Left ventricle myocardium inferior (tissue), 1 donor: ENCODE data around the gene SERPINA12. TPM values are rescaled to one million over a fixed set of nuclear protein-coding genes. Genes with fewer than 3 reads are reported as not detected.

Experiments used
- DNase-seq: peaks from one replicate; pipeline ENCODE4 v3.0.0-alpha.2; 2020
- H3K27ac ChIP-seq: fragments of 200-600 bp; replicated peaks from 2 replicates; pipeline ENCODE4 v1.8.0; 2021
- H3K27me3 ChIP-seq: fragments of 200-600 bp; 2 replicates; pipeline ENCODE4 v1.8.0; 2021; ENCODE audit warnings: low read depth
- H3K36me3 ChIP-seq: fragments of 200-600 bp; 2 replicates; pipeline ENCODE4 v1.8.0; 2021
- H3K4me1 ChIP-seq: fragments of 200-600 bp; 2 replicates; pipeline ENCODE4 v1.8.0; 2021
- H3K4me3 ChIP-seq: fragments of 200-600 bp; 2 replicates; pipeline ENCODE4 v1.8.0; 2021; ENCODE audit warnings: mild to moderate bottlenecking, moderate library complexity
- H3K9me3 ChIP-seq: fragments of 200-600 bp; replicated peaks from 2 replicates; pipeline ENCODE4 v1.8.0; 2021
- CTCF ChIP-seq: fragments of 200-600 bp; IDR thresholded peaks from 2 replicates; pipeline ENCODE4 v1.8.0; 2021; ENCODE audit warnings: antibody characterized with exemption, mild to moderate bottlenecking, borderline replicate concordance
- intact Hi-C: fragments of 100-400 bp; cut with micrococcal nuclease; formaldehyde crosslinking; loops from one replicate; pipeline ENCODE4 v1.11.0; 2022
- total RNA-seq: library from RNA; stranded (reverse); fragmentation: NEBNext Ultra II Directional; extraction: Animal tissue kit (Norgen Biotek cat#: 25700); gene quantifications from one replicate; pipeline ENCODE4 v1.2.1, GENCODE V29; 2021
- donor health status: DM: no; HTN: yes; CAD: no; lungs with severe emphysema.

Gene SERPINA12
- total RNA-seq, 1 donor from 2014 or later, result not detected

GRCh38 chr14:94522115-94522724 is 13.0 kb upstream of the SERPINA12 start:
- H3K4me3 ChIP-seq, result no peak overlapping the region
- H3K27me3 ChIP-seq, result peaks cover 51% of the 10 kb centered on the region
- H3K36me3 ChIP-seq, result no peaks in the 10 kb centered on the region
- H3K27ac ChIP-seq, result no peak overlapping the region
- DNase-seq, result no peak
- intact Hi-C loops, result no loop called here
- H3K9me3 ChIP-seq, result peaks cover 9% of the 10 kb centered on the region
- H3K4me1 ChIP-seq, result no peaks in the 10 kb centered on the region
- no peak for TF ChIP-seq CTCF

- intact Hi-C loops, result no loop called here
- no peak for TF ChIP-seq CTCF
- no peak overlapping the region for H3K4me3 ChIP-seq
- DNase-seq, result no peak
- H3K27me3 ChIP-seq, result peaks cover 52% of the 10 kb centered on the region
- no peaks in the 10 kb centered on the region for H3K4me1 ChIP-seq
- peaks cover 4% of the 10 kb centered on the region for H3K9me3 ChIP-seq
- no peaks in the 10 kb centered on the region for H3K36me3 ChIP-seq
- no peak overlapping the region for H3K27ac ChIP-seq
These were observed 12.3 kb upstream of the SERPINA12 start for GRCh38 chr14:94521375-94522114.

GRCh38 chr14:94517641-94518257 is 8.5 kb upstream of the SERPINA12 start:
- Histone ChIP-seq H3K27me3 (peaks cover 53% of the 10 kb centered on the region), H3K36me3 (no peaks in the 10 kb centered on the region), H3K4me3 (no peak overlapping the region), H3K27ac (no peak overlapping the region), H3K9me3 (no peaks in the 10 kb centered on the region), H3K4me1 (no peaks in the 10 kb centered on the region)
- intact Hi-C loops, result no loop called here
- no peak for DNase-seq
- no peak for TF ChIP-seq CTCF

- H3K9me3 ChIP-seq, result no peaks in the 10 kb centered on the region
These were observed 8.0 kb upstream of the SERPINA12 start for GRCh38 chr14:94517248-94517640.

GRCh38 chr14:94515856-94516255 is 6.6 kb upstream of the SERPINA12 start:
- H3K4me3 ChIP-seq, result no peak overlapping the region
- H3K27ac ChIP-seq, result no peak overlapping the region
- H3K36me3 ChIP-seq, result no peaks in the 10 kb centered on the region
- H3K4me1 ChIP-seq, result no peaks in the 10 kb centered on the region
- H3K9me3 ChIP-seq, result no peaks in the 10 kb centered on the region
- TF ChIP-seq CTCF, result no peak
- peaks cover 53% of the 10 kb centered on the region for H3K27me3 ChIP-seq
- DNase-seq, result no peak
- intact Hi-C loops, result no loop called here

More at GRCh38 chr14:94517248-94517640, 8.0 kb upstream of the SERPINA12 start:
- no peaks in the 10 kb centered on the region for H3K36me3 ChIP-seq
- TF ChIP-seq CTCF, result no peak
- H3K4me3 ChIP-seq, result no peak overlapping the region
- no peak for DNase-seq
- no peaks in the 10 kb centered on the region for H3K4me1 ChIP-seq
- H3K27ac ChIP-seq, result no peak overlapping the region
- H3K27me3 ChIP-seq, result peaks cover 52% of the 10 kb centered on the region
- intact Hi-C loops, result no loop called here
